Fibroblast of villous mesenchyme (primary cell): Measurements from ENCODE around the gene SGSH. TPM values are rescaled to one million over a fixed set of nuclear protein-coding genes. Genes with fewer than 3 reads are reported as not detected.

Experiments
- DNase-seq: peaks from one replicate; pipeline ENCODE4 v3.0.0-alpha.2; 2010; ENCODE audit warnings: low read depth
- H3K4me3 ChIP-seq: 2 replicates; pipeline ENCODE4 v1.5.1; 2011; ENCODE audit warnings: low read depth, mild to moderate bottlenecking, low read length
- total RNA-seq: library from RNA; depleted of rRNA; stranded (reverse); fragments of >200 nt; gene quantifications from 2 replicates; pipeline ENCODE4 v1.2.3, GENCODE V29; 2012
- TF ChIP-seq, protein P1 (sequence below): IDR thresholded peaks from 2 replicates; pipeline ENCODE4 v1.5.1; 2012; ENCODE audit warnings: low read depth, mild to moderate bottlenecking, low read length; ENCODE audit not compliant: insufficient read depth

The SGSH gene
- total RNA-seq, 1 donor = 12.1 TPM

GRCh38 chr17:80214878-80215210 lies 5.3 kb downstream of the SGSH start:
- TF ChIP-seq, protein P1, sequence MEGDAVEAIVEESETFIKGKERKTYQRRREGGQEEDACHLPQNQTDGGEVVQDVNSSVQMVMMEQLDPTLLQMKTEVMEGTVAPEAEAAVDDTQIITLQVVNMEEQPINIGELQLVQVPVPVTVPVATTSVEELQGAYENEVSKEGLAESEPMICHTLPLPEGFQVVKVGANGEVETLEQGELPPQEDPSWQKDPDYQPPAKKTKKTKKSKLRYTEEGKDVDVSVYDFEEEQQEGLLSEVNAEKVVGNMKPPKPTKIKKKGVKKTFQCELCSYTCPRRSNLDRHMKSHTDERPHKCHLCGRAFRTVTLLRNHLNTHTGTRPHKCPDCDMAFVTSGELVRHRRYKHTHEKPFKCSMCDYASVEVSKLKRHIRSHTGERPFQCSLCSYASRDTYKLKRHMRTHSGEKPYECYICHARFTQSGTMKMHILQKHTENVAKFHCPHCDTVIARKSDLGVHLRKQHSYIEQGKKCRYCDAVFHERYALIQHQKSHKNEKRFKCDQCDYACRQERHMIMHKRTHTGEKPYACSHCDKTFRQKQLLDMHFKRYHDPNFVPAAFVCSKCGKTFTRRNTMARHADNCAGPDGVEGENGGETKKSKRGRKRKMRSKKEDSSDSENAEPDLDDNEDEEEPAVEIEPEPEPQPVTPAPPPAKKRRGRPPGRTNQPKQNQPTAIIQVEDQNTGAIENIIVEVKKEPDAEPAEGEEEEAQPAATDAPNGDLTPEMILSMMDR = no peak
- H3K4me3 ChIP-seq = no peak overlapping the region
- no peak for DNase-seq

DNA sequence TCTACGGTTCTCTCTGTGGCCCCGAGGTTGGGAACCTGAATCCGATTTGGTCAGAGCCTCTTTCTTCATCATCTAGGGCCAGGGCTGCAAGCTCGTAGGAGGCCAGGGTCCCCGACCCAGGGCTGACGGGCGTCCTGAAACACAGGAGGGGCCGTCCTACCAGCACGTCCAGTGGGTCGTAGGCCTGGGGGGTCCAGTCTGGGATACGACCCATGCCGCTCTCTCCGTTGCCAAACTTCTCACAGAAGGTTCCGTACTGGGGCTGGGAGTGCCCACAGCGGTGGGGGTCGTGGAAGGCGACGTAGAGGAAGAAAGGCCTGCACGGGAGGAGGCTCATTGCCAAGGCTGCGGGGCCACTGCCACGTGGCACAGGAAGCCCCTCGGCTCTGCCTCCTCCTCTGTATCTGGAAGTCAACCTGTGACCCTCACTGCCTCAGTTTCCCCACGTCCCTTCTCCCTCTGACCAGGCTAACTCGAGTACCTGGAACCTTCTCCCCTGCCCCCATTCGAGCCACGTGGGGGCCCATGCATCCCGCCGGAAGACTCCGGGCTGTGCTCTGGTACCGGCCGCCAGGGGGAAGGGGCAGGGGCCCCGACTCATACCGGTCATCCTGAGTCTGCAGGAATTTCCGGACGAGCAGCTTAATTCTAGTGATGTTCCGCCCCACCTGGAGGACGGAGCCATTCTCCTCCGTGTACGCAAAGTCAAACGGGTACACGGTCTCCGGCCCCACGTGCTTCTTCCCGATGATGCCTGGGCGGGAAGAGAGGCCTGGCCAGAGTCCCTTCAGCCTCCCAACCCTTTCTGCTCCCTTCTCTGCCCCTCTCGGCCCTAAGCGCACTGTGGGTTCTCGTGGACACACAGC lies 5.9 kb downstream of the SGSH start:
- TF ChIP-seq, protein P1 = no peak
- no peak for DNase-seq
- no peak overlapping the region for H3K4me3 ChIP-seq

- TF ChIP-seq, protein P1 = no peak
- H3K4me3 ChIP-seq = no peak overlapping the region
- DNase-seq = no peak
These were observed 6.5 kb downstream of the SGSH start for GRCh38 chr17:80213643-80213975.

GRCh38 chr17:80212962-80213642 lies 7.0 kb downstream of the SGSH start:
- TF ChIP-seq, protein P1 = no peak
- no peak for DNase-seq
- H3K4me3 ChIP-seq = no peak overlapping the region

- no peak for DNase-seq
- TF ChIP-seq, protein P1 = no peak
- no peak overlapping the region for H3K4me3 ChIP-seq
These were observed 7.6 kb downstream of the SGSH start for GRCh38 chr17:80212511-80212910.

GRCh38 chr17:80212109-80212508 lies 8.0 kb downstream of the SGSH start:
- H3K4me3 ChIP-seq = no peak overlapping the region
- TF ChIP-seq, protein P1 = no peak
- no peak for DNase-seq
